Stimulated activated CD8-positive, alpha-beta memory T cell treated with anti-CD3 and anti-CD28 coated beads, Interleukin-15, amount 100 ng/mL, for 24 hours (primary cell): ENCODE measurements around the gene GGTLC2.

Experiments
- DNase-seq: peaks from one replicate; pipeline ENCODE4 v3.0.0-alpha.2; 2020; ENCODE audit warnings: low read depth

The GGTLC2 gene

DNA sequence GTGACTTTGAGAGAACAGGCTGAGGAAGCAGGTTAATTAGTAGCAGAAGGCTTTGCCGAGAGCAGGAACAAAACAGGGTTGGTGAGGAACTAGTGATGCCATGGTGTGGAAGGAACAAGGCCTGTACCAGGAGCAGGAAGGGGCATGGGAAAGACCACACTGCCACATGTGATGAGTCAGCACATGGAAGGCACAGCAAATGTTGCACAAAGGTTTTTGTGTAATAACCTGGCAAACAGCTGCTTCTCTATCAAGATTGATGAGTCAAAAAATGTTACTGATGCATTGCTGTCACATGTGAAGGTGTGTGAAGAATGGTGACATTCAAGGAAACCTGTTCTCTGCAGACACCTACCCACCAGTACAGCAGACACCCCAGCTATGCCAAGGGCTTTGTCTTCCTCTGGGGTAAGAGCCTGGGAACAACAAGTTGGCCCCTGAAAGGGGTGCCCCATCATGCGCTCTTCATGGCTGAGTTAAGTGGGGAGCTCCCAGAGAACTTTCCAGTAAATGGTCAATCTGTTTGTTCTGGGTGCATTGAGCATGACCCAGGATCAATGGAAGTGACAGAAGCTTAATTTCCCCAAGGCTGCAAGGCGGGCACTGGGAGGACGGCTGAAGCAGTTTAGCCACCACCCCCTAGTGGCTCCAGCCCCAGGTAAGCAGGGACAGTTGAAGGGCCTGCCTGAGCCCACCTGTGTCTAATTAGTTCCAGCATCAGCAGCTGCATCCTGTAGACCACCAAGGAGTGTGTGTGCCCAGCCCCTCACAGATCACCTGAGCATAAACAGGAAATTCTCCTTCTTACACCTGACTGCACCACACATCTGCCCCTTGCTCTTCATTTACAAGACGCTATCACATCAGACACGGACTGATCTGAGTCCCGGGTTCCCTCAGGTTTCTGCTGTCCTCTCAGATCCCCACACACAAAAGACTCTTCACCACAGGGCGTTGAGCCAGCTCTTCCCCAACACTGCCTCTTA lies 47.6 kb downstream of the GGTLC2 start:
- DNase-seq: no peak

DNA sequence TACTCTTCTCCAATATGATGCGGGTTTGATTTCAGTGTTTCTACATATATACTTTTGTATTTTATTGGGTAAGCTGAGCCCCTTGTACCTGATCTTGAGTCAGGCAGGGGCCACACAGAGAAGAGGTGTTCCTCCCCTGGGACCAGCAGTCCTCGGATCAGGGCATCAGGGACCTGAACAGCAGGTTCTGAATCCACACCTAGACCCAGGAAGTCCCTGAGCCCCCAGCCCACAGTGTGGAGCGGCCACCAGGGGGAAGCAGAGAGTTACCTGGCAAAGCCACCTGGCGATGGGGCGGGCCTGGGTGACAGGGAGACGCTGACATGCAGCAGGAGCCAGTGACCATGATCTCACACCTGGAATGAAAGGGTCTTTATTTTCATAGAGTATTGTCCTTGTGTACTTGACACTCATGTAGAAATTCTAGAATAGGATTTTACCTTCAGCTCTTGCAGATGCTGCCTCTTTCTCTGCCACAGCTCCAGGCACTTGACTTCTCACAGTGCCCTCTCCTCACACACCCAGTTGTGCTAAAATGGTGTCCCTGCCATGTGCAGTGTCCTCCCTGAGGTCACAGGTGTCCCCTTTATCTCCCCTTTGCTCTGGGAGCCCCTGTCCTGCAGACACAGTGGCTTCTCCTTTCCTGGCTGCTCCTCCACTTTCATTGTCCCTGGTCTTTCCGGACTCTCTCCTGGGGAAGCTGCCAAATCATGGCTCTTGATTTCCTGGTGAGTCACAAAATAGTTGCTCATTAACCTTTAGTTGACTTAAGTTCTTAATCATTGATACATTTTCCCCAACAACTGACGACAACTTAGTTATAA lies 48.5 kb downstream of the GGTLC2 start:
- DNase-seq: peak; percentile 40

DNA sequence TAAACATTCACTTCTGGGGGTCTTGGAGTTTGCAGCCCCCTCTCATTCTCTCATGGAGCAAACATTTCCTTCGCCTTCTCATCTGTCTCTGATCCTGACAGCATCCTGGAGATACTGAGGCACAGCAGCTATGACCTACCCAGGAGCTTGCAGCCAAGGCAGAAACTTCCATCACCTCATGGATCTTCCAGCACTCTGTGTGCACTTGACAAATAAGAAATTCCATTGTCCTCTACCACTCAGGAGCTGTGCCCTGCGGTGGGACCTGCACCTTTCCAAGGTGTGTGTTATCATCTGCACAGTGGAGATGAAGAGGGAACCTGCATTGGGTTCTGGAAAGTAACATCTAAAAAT lies 49.1 kb downstream of the GGTLC2 start:
- no peak for DNase-seq

DNA sequence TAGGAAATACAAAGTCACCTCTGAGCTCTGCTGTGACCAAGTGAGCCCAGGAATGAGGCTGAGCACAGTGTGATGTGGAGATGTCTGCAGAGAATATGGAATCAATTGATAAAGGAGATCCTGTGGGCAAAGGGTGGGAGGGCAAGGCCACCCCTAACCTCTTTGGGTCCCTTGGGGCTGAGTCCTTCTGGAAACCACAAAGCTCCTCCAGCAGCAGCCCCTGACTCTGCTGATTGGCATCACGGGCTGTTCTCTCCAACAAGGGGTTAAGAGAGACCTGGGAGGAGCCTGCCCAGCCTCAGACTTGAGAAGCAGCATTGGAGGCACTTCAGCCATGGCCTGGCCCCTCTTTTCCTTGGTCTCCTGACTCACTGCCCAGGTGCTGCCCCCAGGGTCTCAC lies 49.7 kb downstream of the GGTLC2 start:
- no peak for DNase-seq

DNA sequence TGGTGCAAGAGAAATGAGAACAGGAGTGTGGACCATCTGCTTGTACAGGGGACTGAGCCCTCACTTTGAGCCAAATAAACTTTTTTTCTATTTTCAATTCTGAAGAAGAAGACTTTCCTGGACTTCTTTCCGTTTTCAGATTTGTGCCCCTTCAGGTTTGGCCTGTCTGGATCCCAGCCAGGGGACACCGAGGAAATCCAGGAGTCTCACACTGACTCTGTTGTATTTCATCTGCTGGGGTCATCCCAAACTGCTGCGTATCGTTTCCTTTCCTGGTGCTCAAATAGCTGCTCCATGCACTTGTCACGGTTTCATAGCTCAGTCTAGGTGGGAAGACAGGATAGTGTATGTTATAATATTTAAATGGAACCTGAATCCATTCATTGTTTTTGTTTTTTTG lies 51.7 kb downstream of the GGTLC2 start:
- DNase-seq: no peak
